Upper lobe of right lung (tissue), 1 donor: Measurements from ENCODE around the gene TGFBR1. TPM values are rescaled to one million over a fixed set of nuclear protein-coding genes. Genes with fewer than 3 reads are reported as not detected.
A peak's percentile ranks its signal among the peaks of the same experiment; 100 is the strongest.

Experiments used
- ATAC-seq: fragments of 200-7000 bp; cut with Tn5 transposase; one replicate; pipeline ENCODE4 v1.9.1; 2020; ENCODE audit warnings: mild to moderate bottlenecking, moderate library complexity
- DNase-seq: peaks from one replicate; pipeline ENCODE4 v3.0.0-alpha.2; 2020
- H3K27ac ChIP-seq: fragments of 200-600 bp; one replicate; pipeline ENCODE4 v1.8.0; 2022
- H3K27me3 ChIP-seq: fragments of 200-600 bp; one replicate; pipeline ENCODE4 v1.8.0; 2022; ENCODE audit warnings: mild to moderate bottlenecking
- H3K36me3 ChIP-seq: fragments of 200-600 bp; one replicate; pipeline ENCODE4 v1.8.0; 2022
- H3K4me1 ChIP-seq: fragments of 200-600 bp; one replicate; pipeline ENCODE4 v1.8.0; 2022
- H3K4me3 ChIP-seq: fragments of 200-600 bp; one replicate; pipeline ENCODE4 v1.8.0; 2022; ENCODE audit warnings: mild to moderate bottlenecking
- H3K9me3 ChIP-seq: fragments of 200-600 bp; one replicate; pipeline ENCODE4 v1.8.0; 2022
- CTCF ChIP-seq: fragments of 200-600 bp; IDR thresholded peaks from one replicate; pipeline ENCODE4 v1.8.0; 2022; ENCODE audit warnings: antibody characterized with exemption
- intact Hi-C: fragments of 100-400 bp; cut with DNase I; formaldehyde crosslinking; loops from one replicate; pipeline ENCODE4 v1.11.0; 2022
- total RNA-seq: library from RNA; stranded (reverse); fragmentation: NEBNext Ultra II Directional; extraction: Animal tissue kit (Norgen Biotek cat#: 25700); gene quantifications from one replicate; pipeline ENCODE4 v1.2.1, GENCODE V29; 2021
- donor health status: DM: no; HTN: yes; CAD: no; lungs with severe emphysema.

The TGFBR1 gene
- total RNA-seq, 1 donor from 2014 or later = 72.0 TPM

- intact Hi-C loops = no loop called here
- Histone ChIP-seq H3K36me3 (peaks cover 43% of the 10 kb centered on the region), H3K9me3 (no peaks in the 10 kb centered on the region), H3K4me3 (no peak overlapping the region), H3K27me3 (no peaks in the 10 kb centered on the region), H3K27ac (no peak overlapping the region), H3K4me1 (peaks cover 15% of the 10 kb centered on the region)
- DNase-seq = no peak
- TF ChIP-seq CTCF = no peak
- ATAC-seq = no peak
Measured at GRCh38 chr9:99134893-99135341, 30.0 kb downstream of the TGFBR1 start.

DNA sequence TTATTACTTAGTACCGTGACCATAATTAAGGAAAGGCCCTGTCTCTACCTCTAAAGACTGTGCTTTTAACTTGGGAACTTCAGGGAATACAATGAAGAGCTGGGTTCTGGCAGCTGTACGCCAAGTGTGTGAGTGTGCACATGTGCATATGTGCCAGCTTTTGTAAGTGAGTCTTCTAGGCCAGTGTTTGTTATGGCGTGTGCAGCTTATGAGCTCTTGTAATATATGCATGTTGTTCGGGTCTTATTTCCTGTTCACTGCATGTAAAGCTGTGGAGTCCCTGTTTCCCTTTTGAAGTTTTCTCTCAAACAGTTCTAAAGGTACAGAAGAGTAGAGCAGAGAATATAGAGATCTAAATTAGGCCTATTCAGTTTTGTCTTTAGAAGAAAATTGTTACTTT lies 30.5 kb downstream of the TGFBR1 start:
- peaks cover 43% of the 10 kb centered on the region for H3K36me3 ChIP-seq
- DNase-seq = no peak
- H3K9me3 ChIP-seq = no peaks in the 10 kb centered on the region
- intact Hi-C loops = no loop called here
- TF ChIP-seq CTCF = no peak
- no peak for ATAC-seq
- H3K4me3 ChIP-seq = no peak overlapping the region
- H3K27ac ChIP-seq = no peak overlapping the region
- peaks cover 15% of the 10 kb centered on the region for H3K4me1 ChIP-seq
- no peaks in the 10 kb centered on the region for H3K27me3 ChIP-seq

DNA sequence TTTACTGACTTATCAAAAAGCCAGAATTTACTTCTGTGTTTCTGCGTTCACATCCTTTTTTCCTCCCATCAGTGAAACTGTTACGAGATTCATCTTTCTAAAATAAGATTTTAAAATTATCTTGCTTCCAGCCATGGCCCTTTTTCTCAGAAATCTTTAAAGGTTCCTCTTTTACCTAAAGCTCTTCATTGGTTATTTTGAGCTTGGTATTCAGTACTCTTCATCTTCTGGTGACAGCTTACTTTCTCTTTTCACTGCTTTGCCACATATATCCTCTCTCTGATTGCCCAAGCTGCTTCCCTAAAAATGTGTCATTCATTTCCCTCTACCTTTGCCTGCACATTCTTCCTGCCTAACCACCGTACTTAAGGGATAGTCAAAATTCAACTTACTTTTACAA lies 32.3 kb downstream of the TGFBR1 start:
- no peak overlapping the region for H3K27ac ChIP-seq
- no peak for DNase-seq
- no peaks in the 10 kb centered on the region for H3K27me3 ChIP-seq
- no peaks in the 10 kb centered on the region for H3K9me3 ChIP-seq
- intact Hi-C loops = no loop called here
- H3K4me1 ChIP-seq = peaks cover 15% of the 10 kb centered on the region
- TF ChIP-seq CTCF = no peak
- peak; percentile 66 for ATAC-seq
- no peak overlapping the region for H3K4me3 ChIP-seq
- peaks cover 53% of the 10 kb centered on the region for H3K36me3 ChIP-seq

- H3K27ac ChIP-seq = no peak overlapping the region
- no peaks in the 10 kb centered on the region for H3K27me3 ChIP-seq
- ATAC-seq (no peak), DNase-seq (no peak)
- H3K36me3 ChIP-seq = peaks cover 53% of the 10 kb centered on the region
- H3K9me3 ChIP-seq = no peaks in the 10 kb centered on the region
- no peak for TF ChIP-seq CTCF
- no peak overlapping the region for H3K4me3 ChIP-seq
- peaks cover 15% of the 10 kb centered on the region for H3K4me1 ChIP-seq
- intact Hi-C loops = no loop called here
Measured at GRCh38 chr9:99137891-99138290, 33.0 kb downstream of the TGFBR1 start.

DNA sequence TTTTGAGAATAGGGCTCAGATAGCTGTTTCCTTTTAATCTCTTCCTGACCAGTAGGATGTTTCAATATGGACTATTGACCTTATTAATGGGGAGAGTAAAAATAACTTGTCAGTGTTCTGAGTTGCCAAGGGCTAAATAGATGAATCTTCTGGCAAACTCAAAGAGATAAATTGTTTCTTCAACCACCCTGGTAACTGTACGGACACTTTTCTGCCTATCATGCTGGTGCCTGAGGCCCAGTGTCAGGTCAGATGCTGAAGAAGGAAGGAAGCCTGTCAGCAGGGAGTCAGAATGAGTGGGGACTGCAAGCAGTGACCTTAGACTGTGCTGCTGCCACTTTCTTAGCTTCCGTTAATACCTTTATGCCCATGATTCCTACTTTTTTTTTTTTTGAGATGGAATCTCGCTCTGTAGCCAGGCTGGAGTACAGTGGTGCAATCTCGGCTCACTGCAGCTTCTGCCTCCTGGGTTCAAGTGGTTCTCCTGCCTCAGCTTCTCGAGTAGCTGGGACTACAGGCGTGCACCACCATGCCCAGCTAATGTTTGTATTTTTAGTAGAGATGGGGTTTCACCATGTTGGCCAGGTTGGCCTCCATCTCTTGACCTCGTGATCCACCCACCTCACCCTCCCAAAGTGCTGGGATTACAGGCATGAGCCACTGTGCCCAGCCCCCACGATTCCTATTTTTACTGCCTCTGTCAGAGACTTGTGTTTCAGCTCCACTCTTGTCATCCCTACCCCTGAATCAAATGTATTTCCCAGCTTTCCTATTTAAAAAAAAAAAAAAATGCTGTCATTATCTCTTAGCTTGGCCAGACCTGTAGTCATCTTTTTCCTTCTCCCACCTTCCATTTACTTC lies 33.7 kb downstream of the TGFBR1 start:
- Histone ChIP-seq H3K27ac (no peak overlapping the region), H3K4me3 (no peak overlapping the region), H3K4me1 (peaks cover 15% of the 10 kb centered on the region), H3K27me3 (no peaks in the 10 kb centered on the region), H3K36me3 (peaks cover 53% of the 10 kb centered on the region), H3K9me3 (no peaks in the 10 kb centered on the region)
- DNase-seq = no peak
- TF ChIP-seq CTCF = no peak
- peak; percentile 26 for ATAC-seq
- intact Hi-C loops = no loop called here
